CD4-positive, alpha-beta T cell treated with Interleukin-1 beta for 1 hour (primary cell): ENCODE results near the gene STARD3.

Source experiments
- DNase-seq, 2 donors: peaks; one replicate each; pipeline ENCODE4 v3.0.0-alpha.2; 2020 to 2022

STARD3 gene

DNA sequence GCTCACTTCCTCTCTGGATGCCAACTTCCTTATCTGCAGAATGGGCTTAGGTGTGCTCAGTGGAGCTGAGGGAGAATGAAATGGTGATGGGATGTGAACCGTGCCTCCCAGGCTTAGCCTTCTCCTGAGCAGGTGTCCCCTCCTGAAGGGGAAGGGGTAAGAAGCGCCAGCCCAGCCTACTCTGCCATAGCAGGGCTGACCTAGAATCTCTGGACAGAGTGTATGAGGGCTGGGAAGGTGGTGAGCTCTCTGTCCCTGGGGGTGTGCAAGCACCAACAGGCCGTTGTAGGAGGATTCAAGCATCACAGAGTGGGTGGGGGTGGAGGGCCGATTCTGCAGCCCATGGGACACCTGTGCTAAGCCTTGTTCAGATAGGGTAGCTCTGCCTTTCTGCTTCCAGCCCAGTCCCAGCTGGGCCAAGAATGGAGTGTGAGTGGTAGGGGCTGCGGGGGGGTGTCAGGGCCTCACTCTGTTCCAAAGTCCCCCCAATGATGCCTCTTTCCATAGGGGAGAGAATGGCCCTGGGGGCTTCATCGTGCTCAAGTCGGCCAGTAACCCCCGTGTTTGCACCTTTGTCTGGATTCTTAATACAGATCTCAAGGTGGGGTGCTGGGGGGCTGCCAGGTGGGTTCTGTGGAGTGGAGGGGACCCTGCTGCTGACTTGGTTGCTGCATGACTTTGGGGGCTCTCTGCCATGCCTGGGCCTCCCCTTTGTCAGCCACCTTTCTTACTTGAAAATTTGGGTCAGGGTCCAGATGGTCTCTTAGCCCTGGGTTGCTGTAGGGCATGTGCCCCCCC, 25.0 kb downstream of the STARD3 start:
- no peak for DNase-seq

DNA sequence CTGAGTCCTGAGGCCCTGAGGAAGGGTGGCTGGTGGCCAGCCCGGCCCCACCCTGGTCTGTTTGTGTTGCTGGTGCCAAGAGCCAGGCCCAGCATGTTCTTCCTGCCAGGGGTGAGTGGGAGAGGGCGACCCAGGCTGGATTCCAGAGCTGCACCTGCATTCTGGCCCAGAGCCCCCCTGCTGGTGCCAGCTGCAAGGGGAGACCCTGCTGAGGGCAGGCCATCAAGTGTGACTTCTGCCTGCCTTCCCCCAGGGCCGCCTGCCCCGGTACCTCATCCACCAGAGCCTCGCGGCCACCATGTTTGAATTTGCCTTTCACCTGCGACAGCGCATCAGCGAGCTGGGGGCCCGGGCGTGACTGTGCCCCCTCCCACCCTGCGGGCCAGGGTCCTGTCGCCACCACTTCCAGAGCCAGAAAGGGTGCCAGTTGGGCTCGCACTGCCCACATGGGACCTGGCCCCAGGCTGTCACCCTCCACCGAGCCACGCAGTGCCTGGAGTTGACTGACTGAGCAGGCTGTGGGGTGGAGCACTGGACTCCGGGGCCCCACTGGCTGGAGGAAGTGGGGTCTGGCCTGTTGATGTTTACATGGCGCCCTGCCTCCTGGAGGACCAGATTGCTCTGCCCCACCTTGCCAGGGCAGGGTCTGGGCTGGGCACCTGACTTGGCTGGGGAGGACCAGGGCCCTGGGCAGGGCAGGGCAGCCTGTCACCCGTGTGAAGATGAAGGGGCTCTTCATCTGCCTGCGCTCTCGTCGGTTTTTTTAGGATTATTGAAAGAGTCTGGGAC, 25.8 kb downstream of the STARD3 start:
- DNase-seq, result no peak

DNA sequence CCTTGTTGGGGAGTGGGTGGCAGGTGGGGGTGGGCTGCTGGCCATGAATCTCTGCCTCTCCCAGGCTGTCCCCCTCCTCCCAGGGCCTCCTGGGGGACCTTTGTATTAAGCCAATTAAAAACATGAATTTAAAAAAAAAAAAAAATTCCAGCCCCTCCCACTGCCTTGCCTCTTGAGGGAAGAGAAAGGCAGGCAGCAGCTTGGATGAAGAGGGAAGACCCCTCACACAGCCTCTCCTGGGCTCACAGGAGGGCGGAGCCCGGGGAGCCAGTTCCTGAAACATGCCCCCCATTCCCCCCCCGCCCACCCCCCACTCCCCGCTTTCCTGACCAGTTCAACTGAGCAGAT, 26.4 kb downstream of the STARD3 start:
- DNase-seq, result no peak

DNA sequence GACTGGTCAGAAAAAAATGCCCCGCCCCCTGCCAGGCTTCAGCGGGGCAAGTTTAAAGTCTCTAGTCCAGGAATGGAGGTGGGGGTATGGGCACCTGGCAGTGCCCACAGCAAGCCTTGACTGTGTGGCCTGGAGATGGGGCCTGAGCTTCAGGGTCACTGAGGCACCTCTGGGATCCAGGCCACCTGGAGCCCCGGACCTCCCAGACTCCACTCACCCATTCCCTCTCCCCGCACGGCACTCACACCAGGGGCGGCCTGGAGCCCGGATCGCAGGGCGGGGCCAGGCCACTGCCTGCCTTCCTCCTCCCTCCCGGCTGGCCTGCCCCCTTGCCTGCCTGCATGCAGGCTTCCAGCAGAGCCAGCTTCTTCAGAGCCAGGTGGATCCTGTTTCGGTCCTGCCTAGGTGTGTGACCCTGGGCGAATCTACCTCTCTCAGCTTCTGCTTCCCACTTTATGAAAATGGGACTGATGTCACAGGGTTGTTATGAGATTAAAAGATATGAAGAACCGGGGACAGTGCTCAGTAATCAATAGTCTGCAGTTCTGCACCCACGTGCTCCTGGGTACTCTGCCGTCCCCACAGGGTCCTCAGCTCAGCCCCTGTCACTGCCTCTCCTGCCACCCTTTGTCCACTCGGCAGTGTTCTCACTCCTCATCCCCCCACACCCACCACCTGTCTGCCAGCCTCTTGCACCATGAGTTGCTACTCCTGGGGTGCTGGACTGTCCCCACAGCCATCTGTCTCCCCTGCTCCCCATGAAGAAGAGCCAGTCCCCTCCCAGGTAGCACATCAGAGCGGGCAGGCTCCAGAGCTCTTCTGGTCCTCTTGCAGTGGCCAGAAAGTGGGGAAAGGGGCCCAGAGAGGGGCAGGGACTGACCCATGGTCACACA, 27.0 kb downstream of the STARD3 start:
- no peak for DNase-seq

DNA sequence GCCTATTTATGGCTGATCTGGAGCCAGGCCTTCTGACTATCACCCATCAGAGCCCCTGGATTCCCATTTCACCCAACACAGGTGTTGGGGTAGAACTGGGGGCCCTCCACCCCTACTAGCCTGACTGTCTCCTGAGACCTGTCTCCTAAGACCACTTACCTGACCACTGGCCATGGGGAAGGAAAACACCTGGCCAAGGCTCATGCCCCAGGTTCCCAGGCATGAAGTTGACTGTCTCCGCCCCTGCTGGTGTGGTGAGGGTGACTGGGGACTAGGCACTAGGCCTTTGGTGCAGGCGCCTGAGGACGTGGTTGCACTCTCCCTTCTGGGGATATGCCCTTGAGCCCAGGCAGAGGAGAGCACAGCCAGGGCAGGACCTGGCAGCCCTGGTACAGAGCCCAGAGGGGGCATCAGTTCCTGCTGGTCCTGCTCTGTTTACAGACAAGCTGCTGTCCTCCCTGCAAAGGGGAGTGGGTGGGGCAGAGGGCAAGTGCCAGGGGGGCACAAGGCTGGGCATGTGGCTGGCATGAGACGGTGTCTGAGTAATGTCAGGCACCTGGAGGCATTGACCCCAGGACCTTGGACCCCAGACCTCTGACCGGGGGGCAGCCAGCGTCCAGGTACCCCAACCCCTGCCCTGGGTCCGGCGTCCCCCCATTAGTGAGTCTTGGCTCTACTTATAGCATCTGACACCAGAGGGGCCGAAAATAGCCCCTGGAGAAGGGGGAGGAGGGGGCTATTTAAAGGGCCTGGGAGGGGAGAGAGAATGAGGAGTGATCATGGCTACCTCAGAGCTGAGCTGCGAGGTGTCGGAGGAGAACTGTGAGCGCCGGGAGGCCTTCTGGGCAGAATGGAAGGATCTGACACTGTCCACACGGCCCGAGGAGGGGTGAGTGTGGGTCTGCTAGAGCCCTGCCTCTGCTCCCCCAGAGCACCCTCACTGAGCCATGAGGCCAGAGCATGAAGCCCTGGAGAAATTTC, 27.9 kb downstream of the STARD3 start, which contains the start of gene TCAP:
Gene TCAP (plus strand): TSS at position 769 of the 981 bp plus-strand sequence. CDS start 11 bp downstream, at position 780.
- DNase-seq, result no peak

DNA sequence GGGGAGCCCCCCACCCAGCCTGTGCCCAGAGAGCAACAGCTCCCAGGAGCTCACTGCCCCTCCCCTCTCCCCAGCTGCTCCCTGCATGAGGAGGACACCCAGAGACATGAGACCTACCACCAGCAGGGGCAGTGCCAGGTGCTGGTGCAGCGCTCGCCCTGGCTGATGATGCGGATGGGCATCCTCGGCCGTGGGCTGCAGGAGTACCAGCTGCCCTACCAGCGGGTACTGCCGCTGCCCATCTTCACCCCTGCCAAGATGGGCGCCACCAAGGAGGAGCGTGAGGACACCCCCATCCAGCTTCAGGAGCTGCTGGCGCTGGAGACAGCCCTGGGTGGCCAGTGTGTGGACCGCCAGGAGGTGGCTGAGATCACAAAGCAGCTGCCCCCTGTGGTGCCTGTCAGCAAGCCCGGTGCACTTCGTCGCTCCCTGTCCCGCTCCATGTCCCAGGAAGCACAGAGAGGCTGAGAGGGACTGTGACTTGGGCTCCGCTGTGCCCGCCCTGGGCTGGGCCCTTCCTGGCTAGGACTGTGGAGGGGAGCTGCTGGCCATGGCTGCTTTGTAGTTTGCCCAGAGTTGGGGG, 28.8 kb downstream of the STARD3 start:
- DNase-seq, result no peak

DNA sequence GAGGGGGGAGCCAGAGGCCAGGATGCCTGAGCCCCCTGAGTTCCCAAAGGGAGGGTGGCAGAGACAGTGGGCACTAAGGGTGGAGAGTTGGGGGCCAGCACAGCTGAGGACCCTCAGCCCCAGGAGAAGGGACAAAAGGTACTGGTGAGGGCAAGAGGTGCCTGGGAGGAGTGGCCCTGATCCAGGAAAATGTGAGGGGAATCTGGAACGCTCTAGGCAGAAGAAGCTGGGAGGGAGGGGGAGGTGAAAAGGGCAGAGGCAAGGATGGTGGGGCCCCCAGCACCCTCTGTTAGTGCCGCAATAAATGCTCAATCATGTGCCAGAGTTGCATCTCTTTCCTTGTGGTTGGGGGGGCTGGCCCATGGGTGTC, 29.3 kb downstream of the STARD3 start:
- no peak for DNase-seq

DNA sequence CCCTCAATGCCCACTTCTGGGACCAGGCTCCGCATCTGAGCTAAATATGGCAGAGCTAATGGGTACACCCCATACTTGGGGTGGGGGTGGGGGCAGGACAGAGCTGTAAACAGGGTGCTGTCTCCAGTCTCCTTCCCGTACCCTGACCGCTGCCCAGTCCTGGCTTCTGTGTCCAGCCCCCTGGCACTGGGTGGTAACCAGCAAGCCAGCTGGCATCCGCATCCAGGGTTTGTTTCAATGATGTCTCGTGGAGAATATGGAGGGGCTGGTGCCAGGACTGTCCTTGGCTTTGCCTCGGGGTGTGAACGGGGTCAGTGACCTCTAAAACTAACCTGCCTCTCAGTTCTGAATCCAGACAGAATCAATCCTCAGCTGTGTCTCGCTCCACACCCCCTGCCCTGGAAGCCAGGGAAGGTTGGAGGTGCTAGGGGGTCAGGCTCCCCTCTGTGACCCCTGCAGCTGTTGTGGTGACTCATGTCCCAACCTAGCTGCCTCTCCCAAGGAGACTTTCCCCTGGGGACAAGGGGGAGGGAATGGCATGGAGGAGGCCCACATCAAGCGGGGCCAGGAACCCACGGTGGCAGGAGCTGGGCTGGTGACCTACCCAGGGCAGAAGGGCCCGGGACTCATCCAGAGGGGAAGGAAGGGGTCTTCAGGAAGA, 29.8 kb downstream of the STARD3 start:
- DNase-seq, result no peak

DNA sequence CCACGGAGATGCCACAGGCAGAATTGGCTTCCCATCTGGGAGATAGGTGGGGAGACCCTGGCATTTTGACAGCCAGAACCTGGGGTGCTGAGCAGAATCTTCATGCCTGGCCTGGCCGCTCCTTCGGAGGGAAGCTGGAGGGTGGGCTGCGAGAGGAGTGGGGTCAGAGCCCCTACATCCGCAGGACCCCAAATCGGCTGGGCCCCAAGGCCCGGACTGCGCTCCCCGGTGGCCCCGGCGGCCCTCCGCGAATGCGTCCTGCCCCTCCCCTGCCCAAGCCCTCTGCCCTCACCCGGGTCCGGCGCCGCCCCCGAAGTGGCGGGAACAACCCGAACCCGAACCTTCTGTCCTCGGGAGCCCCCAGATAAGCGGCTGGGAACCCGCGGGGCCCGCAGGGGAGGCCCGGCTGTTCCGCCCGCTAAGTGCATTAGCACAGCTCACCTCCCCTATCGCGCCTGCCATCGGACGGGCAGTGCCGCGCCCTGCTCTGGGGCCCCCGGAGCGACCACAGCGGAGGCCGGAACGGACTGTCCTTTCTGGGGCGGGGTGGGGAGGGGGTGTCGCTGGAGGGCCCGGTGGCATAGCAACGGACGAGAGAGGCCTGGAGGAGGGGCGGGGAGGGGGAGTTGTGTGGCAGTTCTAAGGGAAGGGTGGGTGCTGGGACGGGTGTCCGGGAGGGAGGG, 30.5 kb downstream of the STARD3 start:
- DNase-seq, result no peak

DNA sequence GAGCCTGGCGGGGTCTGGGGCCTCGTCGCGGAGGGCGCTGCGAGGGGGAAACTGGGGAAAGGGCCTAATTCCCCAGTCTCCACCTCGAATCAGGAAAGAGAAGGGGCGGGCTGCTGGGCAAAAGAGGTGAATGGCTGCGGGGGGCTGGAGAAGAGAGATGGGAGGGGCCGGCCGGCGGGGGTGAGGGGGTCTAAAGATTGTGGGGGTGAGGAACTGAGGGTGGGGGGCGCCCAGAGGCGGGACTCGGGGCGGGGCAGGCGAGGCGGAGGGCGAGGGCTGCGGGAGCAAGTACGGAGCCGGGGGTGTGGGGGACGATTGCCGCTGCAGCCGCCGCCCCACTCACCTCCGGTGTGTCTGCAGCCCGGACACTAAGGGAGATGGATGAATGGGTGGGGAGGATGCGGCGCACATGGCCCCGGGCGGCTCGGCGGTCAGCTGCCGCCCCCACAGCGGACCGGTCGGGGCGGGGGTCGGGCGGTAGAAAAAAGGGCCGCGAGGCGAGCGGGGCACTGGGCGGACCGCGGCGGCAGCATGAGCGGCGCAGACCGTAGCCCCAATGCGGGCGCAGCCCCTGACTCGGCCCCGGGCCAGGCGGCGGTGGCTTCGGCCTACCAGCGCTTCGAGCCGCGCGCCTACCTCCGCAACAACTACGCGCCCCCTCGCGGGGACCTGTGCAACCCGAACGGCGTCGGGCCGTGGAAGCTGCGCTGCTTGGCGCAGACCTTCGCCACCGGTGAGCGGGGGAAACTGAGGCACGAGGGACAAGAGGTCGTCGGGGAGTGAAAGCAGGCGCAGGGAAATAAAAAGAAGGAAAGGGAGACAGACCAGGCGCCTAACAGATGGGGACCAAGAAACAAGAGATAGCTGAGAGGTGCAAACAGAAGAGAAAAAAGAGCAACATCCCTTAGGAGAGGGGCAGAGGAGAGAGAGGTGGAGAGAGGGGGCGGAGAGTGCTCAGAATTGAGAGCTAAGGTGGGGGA, 31.3 kb downstream of the STARD3 start, which contains the start of gene PNMT:
Gene PNMT (plus strand): TSS at position 509 of the 980 bp plus-strand sequence. CDS start 23 bp downstream, at position 532.
- peak; percentile 66 to 69 for DNase-seq

DNA sequence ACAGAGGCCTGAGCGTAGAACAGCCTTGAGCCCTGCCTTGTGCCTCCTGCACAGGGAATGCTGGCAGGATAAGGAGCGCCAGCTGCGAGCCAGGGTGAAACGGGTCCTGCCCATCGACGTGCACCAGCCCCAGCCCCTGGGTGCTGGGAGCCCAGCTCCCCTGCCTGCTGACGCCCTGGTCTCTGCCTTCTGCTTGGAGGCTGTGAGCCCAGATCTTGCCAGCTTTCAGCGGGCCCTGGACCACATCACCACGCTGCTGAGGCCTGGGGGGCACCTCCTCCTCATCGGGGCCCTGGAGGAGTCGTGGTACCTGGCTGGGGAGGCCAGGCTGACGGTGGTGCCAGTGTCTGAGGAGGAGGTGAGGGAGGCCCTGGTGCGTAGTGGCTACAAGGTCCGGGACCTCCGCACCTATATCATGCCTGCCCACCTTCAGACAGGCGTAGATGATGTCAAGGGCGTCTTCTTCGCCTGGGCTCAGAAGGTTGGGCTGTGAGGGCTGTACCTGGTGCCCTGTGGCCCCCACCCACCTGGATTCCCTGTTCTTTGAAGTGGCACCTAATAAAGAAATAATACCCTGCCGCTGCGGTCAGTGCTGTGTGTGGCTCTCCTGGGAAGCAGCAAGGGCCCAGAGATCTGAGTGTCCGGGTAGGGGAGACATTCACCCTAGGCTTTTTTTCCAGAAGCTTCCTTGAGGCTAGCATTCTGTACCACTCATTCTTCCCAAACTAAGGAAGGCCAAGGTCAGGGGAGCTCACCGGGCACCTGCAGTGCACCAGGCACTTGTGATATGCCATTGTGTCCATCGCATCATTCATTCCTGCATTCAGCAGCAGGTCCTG, 33.2 kb downstream of the STARD3 start:
- no peak for DNase-seq

DNA sequence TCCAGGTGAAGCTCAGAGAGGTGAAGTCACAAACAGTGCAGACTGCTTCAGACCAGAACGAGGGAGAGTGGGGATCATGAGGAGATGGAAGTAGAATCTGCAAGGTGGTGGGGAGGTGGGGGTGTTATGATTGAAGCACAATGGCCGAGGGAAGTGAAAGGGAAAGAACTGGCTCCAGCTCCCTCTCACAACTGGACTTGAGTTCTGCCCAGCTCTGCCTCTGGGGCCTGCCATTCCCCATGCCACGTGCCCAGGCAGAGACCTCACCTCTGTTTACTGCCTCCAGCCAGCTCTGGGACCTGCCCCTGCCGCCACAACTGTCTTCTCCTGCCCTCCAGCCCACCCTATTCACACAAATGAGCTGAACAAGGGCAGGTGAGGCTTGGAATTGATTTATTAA, 33.8 kb downstream of the STARD3 start:
- no peak for DNase-seq

DNA sequence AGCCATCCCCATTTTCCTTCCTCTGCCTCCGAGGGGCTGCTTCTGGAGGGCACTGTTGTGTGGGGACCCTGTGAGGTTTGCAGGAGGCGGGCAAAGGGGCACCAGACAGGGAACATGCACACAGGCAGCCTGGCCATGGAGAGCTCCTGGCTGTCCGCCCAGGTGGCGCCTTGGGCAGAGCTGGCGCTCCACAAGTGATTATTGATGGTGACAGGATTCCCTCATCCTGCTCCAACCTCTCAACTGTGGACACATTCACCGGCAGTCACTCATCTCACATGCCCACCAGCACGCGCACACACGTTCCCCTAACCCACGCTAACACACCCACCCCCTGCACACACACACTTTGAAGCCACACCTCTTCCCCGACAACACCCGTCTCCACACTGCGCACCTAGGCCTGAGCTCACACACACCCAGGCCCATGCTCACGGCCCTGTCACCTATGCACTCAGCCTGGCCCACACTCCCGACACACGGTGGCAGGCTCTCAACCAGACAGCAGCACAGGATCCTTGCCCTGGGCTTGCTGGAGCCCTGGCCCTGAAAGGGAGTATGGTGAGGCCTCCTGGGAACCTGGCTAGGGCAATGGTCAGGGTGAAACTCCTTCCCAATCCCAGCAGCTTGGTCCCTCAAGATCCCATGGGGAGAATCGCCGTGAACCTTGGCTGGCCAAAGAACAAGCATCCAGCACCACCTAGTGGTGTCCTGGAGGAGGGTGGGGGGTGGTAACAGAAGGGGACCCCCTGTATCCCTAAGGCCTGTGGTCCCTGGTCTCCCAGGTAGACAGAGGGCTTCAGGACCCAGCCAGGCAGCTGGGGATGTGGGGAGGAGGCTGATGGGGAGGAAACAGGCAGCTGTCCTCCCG, 34.9 kb downstream of the STARD3 start:
- peak in 1 of 2 donors; percentile 9 for DNase-seq

DNA sequence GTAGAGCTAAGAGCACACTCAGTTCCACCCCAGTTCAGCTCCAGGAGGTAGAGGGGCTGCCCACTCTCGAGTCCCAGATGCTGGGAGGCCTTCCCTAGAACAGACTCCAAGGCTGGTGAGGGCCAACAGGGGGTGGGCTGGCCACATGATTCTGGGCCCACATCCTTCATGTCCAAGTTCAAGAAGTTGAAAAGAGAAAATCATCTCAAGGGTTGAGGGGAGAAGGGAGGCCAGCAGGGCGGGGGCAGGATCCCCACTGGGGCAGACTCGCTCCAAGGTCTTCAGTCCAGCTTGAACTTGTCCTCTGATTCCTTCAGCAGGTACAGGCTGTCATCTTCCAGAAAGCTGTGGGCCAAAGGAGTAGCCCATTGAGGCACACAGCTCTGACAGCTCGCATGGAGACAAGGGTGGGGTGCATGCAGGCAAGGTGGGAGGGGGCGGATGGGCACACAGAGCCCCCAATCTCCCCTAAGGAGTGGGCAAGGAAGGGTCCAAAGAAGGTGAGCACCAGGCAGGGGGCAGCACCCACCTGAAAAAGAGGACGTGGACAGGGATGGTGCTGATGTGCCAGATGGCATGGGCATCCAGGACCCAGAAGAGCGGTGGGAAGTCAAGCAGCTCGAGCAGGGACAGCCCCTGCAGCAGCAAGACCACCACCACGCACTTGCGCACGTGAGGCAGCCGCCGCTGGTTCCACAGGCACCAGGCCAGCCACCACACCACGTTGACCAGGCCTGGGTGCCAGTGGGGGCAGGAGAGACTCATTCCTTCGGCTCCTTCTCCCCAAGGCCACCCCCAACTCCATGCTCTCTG, 35.8 kb downstream of the STARD3 start:
- no peak for DNase-seq

DNA sequence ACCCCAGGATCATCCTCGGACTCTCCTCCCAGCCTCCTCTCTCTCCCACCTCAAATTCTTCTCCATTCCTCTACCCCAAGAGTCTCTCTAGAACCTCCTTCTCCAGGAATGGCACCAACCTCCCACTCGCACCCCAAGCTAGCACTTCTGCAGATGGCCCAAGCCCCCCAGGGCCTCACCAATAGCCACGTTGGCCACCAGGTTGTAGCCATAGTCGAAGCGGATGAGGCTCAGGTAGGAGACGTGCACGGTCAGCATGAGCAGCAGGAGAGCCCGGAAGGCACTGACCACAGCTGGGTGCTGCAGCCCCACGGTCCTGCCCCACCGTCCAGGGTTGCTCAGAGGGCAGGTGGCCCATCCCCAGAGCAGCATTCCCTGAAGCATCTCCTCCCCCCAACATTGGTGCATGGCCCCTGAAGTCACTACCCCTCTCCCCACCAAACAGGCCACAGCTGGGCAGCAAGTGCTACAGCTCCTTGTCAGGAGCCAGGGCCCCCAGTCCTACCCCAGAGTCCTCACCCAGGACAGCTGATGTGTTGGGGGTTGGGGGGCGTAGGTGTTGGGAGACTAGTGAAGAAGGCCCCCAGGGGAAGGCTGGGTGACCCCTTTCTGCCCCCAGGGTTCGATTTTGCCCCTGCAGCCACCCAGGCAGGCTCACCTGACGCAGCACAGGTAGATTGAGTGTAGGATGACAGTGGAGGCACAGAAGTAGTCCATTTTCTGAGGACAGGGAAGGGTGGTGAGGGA, 36.6 kb downstream of the STARD3 start:
- no peak for DNase-seq
